Duodenal mucosa (tissue), 2 donors: ENCODE data around the gene UNC13C.

Experiments used
- H3K27ac ChIP-seq: one replicate; pipeline ENCODE4 v1.7.0; 2013; ENCODE audit warnings: low read depth, low read length
- H3K27me3 ChIP-seq, 2 donors: one replicate each; pipeline ENCODE4 v1.7.0; 2013; ENCODE audit warnings: low read length in 2 of 2, control low read depth in 1 of 2; ENCODE audit not compliant: insufficient read depth in 2 of 2, control insufficient read depth in 1 of 2
- H3K36me3 ChIP-seq, 2 donors: one replicate each; pipeline ENCODE4 v1.7.0; 2013; ENCODE audit warnings: low read length in 2 of 2, control low read depth in 1 of 2; ENCODE audit not compliant: insufficient read depth in 2 of 2, control insufficient read depth in 1 of 2
- H3K4me1 ChIP-seq, 2 donors: one replicate each; pipeline ENCODE4 v1.7.0; 2013; ENCODE audit warnings: low read length in 2 of 2, control low read depth in 1 of 2; ENCODE audit not compliant: insufficient read depth in 2 of 2, control insufficient read depth in 1 of 2
- H3K4me3 ChIP-seq, 2 donors: one replicate each; pipeline ENCODE4 v1.7.0; 2013; ENCODE audit warnings: low read length in 2 of 2, low read depth in 1 of 2
- H3K9ac ChIP-seq, 2 donors: one replicate each; pipeline ENCODE4 v1.7.0; 2013; ENCODE audit warnings: low read length in 2 of 2, low read depth in 1 of 2
- H3K9me3 ChIP-seq, 2 donors: one replicate each; pipeline ENCODE4 v1.7.0; 2013; ENCODE audit warnings: low read length in 2 of 2, control low read depth in 1 of 2; ENCODE audit not compliant: control insufficient read depth in 1 of 2

Gene UNC13C

DNA sequence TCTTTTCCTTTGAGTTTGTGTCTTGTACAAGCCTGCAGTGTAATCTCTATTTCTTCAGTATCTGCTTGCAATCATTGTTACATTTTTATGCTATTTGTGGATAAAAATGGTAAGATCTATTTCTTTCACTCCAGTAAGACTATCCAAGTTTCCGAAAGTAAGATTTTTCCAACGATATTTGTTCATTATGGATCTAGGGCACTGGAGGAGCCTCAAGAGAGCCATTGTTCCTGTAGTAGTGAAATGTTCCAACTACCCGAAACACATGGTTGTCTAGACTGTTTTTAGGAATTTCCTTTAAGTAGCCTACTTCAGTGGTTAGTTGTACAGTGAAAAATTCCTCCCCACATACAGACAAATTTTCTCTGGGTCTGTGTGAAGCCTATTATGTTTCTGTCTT is 621.1 kb downstream of the UNC13C start:
- Histone ChIP-seq H3K9ac (no peak overlapping the region), H3K36me3 (no peaks in the 10 kb centered on the region), H3K27ac (no peak overlapping the region), H3K9me3 (no peaks in the 10 kb centered on the region), H3K4me3 (no peak overlapping the region), H3K4me1 (no peaks in the 10 kb centered on the region), H3K27me3 (no peaks in the 10 kb centered on the region)

DNA sequence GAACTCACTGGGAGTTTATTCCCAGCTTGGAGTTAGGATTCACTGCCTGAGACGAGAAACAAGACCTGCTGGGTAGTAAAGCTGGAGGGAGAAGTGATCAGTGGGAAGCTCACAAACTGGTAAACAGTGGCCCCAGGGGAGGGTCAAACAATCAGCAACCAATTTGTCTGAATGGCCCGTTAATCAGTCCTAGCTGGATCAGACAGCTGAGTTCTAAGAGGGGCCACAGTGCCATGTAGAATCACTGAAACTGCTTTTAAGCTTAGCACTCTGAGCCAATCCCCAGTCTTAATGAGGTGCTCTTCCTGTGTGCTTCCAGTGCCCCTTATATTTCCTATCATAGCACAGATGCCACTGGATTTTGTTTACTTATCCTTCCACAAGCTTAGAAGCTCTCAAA is 626.8 kb downstream of the UNC13C start:
- H3K4me3 ChIP-seq: no peak overlapping the region
- no peak overlapping the region for H3K9ac ChIP-seq
- H3K27me3 ChIP-seq: no peaks in the 10 kb centered on the region
- H3K9me3 ChIP-seq: no peaks in the 10 kb centered on the region
- no peaks in the 10 kb centered on the region for H3K4me1 ChIP-seq
- no peaks in the 10 kb centered on the region for H3K36me3 ChIP-seq
- H3K27ac ChIP-seq: no peak overlapping the region

- Histone ChIP-seq H3K27me3 (no peaks in the 10 kb centered on the region), H3K9me3 (no peaks in the 10 kb centered on the region), H3K9ac (no peak overlapping the region), H3K27ac (no peak overlapping the region), H3K36me3 (no peaks in the 10 kb centered on the region), H3K4me3 (no peak overlapping the region), H3K4me1 (no peaks in the 10 kb centered on the region)
Observed at GRCh38 chr15:54605556-54605955, 627.3 kb downstream of the UNC13C start.

DNA sequence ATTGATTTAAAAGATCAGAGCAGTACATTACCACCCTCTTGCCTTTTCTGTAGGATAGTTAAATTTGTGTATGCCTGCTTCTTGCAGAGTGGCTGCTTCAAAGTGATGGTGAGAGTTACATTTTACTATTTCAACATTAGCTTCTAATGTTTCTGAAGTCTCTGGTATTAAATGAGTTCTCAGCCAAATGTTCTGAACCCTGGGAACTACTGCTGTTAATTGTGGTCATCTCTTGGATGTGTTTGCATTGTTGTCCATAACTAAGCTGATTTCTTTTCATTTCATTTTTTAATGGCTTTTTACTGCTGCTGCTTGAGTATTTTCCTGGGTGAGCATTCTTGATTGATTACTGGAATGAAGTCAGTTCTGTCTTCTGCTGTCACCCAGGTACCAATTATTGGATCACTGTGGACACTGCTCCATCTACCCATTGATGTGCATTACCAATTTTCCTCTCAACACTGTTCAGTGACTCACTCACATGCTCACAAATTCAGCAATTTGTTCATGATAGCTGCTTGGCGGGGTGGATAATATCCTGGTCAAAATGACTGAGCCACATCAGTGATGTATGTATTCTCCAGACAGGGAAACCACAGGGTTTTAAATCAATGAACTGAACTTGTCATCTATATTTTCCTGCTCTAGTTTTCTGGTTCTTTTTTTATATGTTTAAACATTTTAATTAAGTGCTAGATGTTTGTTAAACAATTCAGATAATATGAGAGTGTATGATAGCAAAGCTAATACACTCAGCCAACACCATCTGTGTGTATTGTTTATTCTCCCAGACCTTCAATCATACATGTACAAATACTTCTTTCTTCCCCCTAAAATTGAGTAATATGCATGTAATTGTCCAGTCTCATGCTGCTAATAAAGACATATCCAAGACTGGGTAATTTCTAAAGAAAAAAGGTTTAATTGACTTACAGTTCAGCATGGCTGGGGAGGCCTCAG is 630.9 kb downstream of the UNC13C start:
- no peaks in the 10 kb centered on the region for H3K36me3 ChIP-seq
- H3K4me3 ChIP-seq: no peak overlapping the region
- no peaks in the 10 kb centered on the region for H3K4me1 ChIP-seq
- no peak overlapping the region for H3K9ac ChIP-seq
- H3K27me3 ChIP-seq: no peaks in the 10 kb centered on the region
- no peaks in the 10 kb centered on the region for H3K9me3 ChIP-seq
- no peak overlapping the region for H3K27ac ChIP-seq

GRCh38 chr15:54618120-54618519 is 639.9 kb downstream of the UNC13C start:
- H3K27me3 ChIP-seq: no peaks in the 10 kb centered on the region
- H3K4me1 ChIP-seq: peaks cover 0 to 20% of the 10 kb centered on the region in 2 donors
- H3K36me3 ChIP-seq: no peaks in the 10 kb centered on the region
- H3K27ac ChIP-seq: no peak overlapping the region
- H3K4me3 ChIP-seq: no peak overlapping the region
- H3K9ac ChIP-seq: no peak overlapping the region
- no peaks in the 10 kb centered on the region for H3K9me3 ChIP-seq

- H3K36me3 ChIP-seq: no peaks in the 10 kb centered on the region
- no peak overlapping the region for H3K27ac ChIP-seq
- no peak overlapping the region for H3K9ac ChIP-seq
- H3K4me1 ChIP-seq: peaks cover 0 to 20% of the 10 kb centered on the region in 2 donors
- H3K9me3 ChIP-seq: no peaks in the 10 kb centered on the region
- H3K4me3 ChIP-seq: no peak overlapping the region
- H3K27me3 ChIP-seq: no peaks in the 10 kb centered on the region
Observed at GRCh38 chr15:54619180-54619579, 640.9 kb downstream of the UNC13C start.

GRCh38 chr15:54620916-54621315 is 642.7 kb downstream of the UNC13C start:
- no peaks in the 10 kb centered on the region for H3K9me3 ChIP-seq
- no peaks in the 10 kb centered on the region for H3K27me3 ChIP-seq
- no peak overlapping the region for H3K9ac ChIP-seq
- no peaks in the 10 kb centered on the region for H3K36me3 ChIP-seq
- peaks cover 0 to 20% of the 10 kb centered on the region in 2 donors for H3K4me1 ChIP-seq
- H3K4me3 ChIP-seq: no peak overlapping the region
- no peak overlapping the region for H3K27ac ChIP-seq

GRCh38 chr15:54636147-54636546 is 657.9 kb downstream of the UNC13C start:
- H3K36me3 ChIP-seq: no peaks in the 10 kb centered on the region
- peaks cover 0 to 8% of the 10 kb centered on the region in 2 donors for H3K9me3 ChIP-seq
- H3K27ac ChIP-seq: no peak overlapping the region
- no peak overlapping the region for H3K9ac ChIP-seq
- no peaks in the 10 kb centered on the region for H3K4me1 ChIP-seq
- H3K4me3 ChIP-seq: no peak overlapping the region
- no peaks in the 10 kb centered on the region for H3K27me3 ChIP-seq

GRCh38 chr15:54638666-54639065 is 660.4 kb downstream of the UNC13C start:
- Histone ChIP-seq H3K9ac (no peak overlapping the region), H3K36me3 (no peaks in the 10 kb centered on the region), H3K4me3 (no peak overlapping the region), H3K9me3 (peaks cover 0 to 8% of the 10 kb centered on the region in 2 donors), H3K27ac (no peak overlapping the region), H3K27me3 (no peaks in the 10 kb centered on the region), H3K4me1 (no peaks in the 10 kb centered on the region)

DNA sequence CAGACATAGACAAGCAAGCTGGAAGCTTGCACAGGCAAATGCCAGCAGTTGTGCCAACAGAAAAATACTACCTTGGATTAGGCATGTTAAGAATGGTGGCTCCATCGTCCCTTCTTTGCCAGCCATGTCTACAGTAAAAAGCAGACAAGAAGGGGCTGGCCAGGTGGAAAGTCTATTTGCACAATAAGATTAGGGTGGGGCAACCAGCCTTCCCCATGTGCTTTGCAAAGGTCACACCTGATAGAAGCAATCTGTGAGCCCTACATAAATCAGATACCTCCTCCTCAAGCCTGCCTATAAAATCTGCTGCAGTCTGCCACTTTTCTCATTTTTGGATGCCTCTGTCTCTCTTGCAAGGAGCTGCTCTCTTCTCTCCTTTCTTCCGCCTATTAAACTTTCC is 662.6 kb downstream of the UNC13C start:
- no peaks in the 10 kb centered on the region for H3K27me3 ChIP-seq
- H3K36me3 ChIP-seq: no peaks in the 10 kb centered on the region
- H3K9ac ChIP-seq: no peak overlapping the region
- H3K4me3 ChIP-seq: no peak overlapping the region
- H3K27ac ChIP-seq: no peak overlapping the region
- H3K9me3 ChIP-seq: peaks cover 0 to 8% of the 10 kb centered on the region in 2 donors
- no peaks in the 10 kb centered on the region for H3K4me1 ChIP-seq
